HEK293T (cell line): Measurements from ENCODE around the gene CDH6.

Experiments
- CTCF ChIA-PET: fragments of 350-600 bp; formaldehyde crosslinking; extraction: SDS; loops from one replicate; lab custom pipeline; 2021; ENCODE audit warnings: antibody characterized with exemption, inconsistent platforms; lab: Yijun Ruan, JAX
- POLR2A ChIA-PET: fragments of 350-600 bp; formaldehyde crosslinking; extraction: SDS; loops from one replicate; lab custom pipeline; 2020; ENCODE audit warnings: antibody characterized with exemption, inconsistent platforms; lab: Yijun Ruan, JAX
- DNase-seq: peaks from one replicate; pipeline ENCODE4 v3.0.0; 2012; ENCODE audit warnings: mixed read lengths; ENCODE audit errors: extremely low spot score
- BHLHE40 ChIP-seq: fragments of 450-650 bp; IDR thresholded peaks from 2 replicates; pipeline ENCODE4 v1.6.1; 2016; ENCODE audit warnings: mild to moderate bottlenecking, moderate library complexity, borderline replicate concordance
- CTBP1 ChIP-seq: fragments of 450-650 bp; IDR thresholded peaks from 2 replicates; pipeline ENCODE4 v1.6.1; 2016; ENCODE audit warnings: borderline replicate concordance
- ELF4 ChIP-seq: fragments of 450-650 bp; IDR thresholded peaks from 2 replicates; pipeline ENCODE4 v1.6.1; 2017; ENCODE audit warnings: antibody characterized with exemption
- FOXA1 ChIP-seq: fragments of 450-650 bp; IDR thresholded peaks from 2 replicates; pipeline ENCODE4 v1.6.1; 2016; ENCODE audit warnings: mild to moderate bottlenecking
- FOXK2 ChIP-seq: fragments of 450-650 bp; IDR thresholded peaks from 2 replicates; pipeline ENCODE4 v1.6.1; 2016; ENCODE audit warnings: mild to moderate bottlenecking
- FOXM1 ChIP-seq: fragments of 450-650 bp; IDR thresholded peaks from 2 replicates; pipeline ENCODE4 v1.6.1; 2017; ENCODE audit warnings: mild to moderate bottlenecking, borderline replicate concordance
- HDGF ChIP-seq: fragments of 450-650 bp; IDR thresholded peaks from 2 replicates; pipeline ENCODE4 v1.6.1; 2017; ENCODE audit warnings: antibody characterized with exemption, borderline replicate concordance
- L3MBTL2 ChIP-seq: fragments of 450-650 bp; conservative IDR thresholded peaks from 2 replicates; pipeline ENCODE4 v1.6.1; 2016; ENCODE audit warnings: mild to moderate bottlenecking
- LEF1 ChIP-seq: fragments of 450-650 bp; IDR thresholded peaks from 2 replicates; pipeline ENCODE4 v1.6.1; 2017; ENCODE audit warnings: mild to moderate bottlenecking, borderline replicate concordance
- NFRKB ChIP-seq: fragments of 450-650 bp; IDR thresholded peaks from 2 replicates; pipeline ENCODE4 v1.6.1; 2016; ENCODE audit warnings: mild to moderate bottlenecking, moderate library complexity
- SP1 ChIP-seq: fragments of 450-650 bp; IDR thresholded peaks from 2 replicates; pipeline ENCODE4 v1.6.1; 2017
- SUZ12 ChIP-seq: fragments of 450-650 bp; IDR thresholded peaks from 2 replicates; pipeline ENCODE4 v1.6.1; 2016; ENCODE audit warnings: mild to moderate bottlenecking
- TARDBP ChIP-seq: fragments of 450-650 bp; IDR thresholded peaks from 2 replicates; pipeline ENCODE4 v1.6.1; 2016
- ZNF384 ChIP-seq: fragments of 450-650 bp; IDR thresholded peaks from 2 replicates; pipeline ENCODE4 v1.6.1; 2016
- TF ChIP-seq, protein P1 (sequence below): fragments of 450-650 bp; IDR thresholded peaks from 2 replicates; pipeline ENCODE4 v1.6.1; 2016

CDH6 gene

DNA sequence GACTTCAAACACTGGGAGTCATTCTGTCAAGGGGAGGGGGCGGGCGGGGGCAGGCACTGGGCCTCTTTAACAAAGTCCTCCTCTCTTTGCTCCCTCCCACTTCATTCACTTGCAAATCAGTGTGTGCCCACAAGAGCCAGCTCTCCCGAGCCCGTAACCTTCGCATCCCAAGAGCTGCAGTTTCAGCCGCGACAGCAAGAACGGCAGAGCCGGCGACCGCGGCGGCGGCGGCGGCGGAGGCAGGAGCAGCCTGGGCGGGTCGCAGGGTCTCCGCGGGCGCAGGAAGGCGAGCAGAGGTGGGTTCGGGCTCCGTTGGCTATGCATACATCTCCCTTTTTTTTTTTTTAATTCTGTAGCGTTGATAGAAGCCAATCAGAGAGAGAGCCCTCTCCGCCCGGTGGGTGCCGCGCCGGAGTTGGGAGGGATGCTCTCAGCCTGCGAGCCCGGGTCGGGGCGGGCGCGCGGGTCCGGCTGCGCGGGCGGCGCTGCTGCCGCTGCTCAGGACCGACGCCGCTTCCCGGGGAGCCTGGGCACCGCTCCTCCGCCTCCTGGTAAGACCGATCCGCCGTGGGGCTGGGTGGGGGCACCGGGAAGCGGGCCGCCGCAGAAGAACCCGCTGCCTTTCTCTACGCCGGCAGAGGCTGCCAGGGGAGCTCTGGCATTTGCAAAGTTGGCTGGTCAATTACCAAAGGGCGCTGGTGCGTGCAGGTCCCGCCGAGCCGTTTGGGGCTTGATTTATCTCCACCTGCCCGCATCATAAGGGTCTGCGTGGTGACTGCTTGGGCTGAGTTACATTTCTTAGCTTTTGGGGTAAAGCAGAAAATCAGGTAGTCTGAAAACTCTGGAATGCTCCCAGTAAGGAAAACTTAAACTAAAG lies at the start of gene CDH6:
CDH6 (plus strand) TSS at position 96 of the 877 bp plus-strand sequence. CDS start 73,788 bp downstream, outside the sequence.
- DNase-seq = peak; percentile 33
- no peak for TF ChIP-seq LEF1
- no peak for TF ChIP-seq TARDBP
- no peak for TF ChIP-seq CTBP1
- TF ChIP-seq, protein P1, sequence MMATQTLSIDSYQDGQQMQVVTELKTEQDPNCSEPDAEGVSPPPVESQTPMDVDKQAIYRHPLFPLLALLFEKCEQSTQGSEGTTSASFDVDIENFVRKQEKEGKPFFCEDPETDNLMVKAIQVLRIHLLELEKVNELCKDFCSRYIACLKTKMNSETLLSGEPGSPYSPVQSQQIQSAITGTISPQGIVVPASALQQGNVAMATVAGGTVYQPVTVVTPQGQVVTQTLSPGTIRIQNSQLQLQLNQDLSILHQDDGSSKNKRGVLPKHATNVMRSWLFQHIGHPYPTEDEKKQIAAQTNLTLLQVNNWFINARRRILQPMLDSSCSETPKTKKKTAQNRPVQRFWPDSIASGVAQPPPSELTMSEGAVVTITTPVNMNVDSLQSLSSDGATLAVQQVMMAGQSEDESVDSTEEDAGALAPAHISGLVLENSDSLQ = no peak
- TF ChIP-seq FOXK2 = no peak
- ChIA-PET CTCF (no interaction called here), POLR2A (no interaction called here)

DNA sequence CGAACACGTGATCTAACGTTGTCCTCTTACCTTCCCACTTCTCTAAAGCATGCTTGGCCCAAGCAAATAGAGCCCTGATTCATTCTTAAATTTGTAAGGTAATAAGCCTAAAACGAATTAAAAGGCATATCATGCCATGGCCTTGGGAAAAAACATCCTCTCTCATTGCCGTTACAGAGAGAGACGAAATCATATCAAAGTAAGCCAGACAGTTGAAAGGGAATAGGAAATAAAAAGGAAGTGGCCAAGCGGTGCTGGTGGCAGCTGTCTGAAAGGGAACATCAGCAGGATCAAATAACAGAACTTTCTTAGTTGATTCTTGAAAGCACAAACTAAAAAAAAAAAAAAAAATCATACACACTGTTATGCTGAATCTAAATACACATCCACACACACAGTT lies 49.1 kb upstream of the CDH6 start:
- POLR2A ChIA-PET = no interaction called here
- CTCF ChIA-PET = no interaction called here
- TF ChIP-seq SP1 (no peak), TARDBP (no peak), FOXA1 (no peak), LEF1 (no peak), ELF4 (no peak), CTBP1 (no peak)
- TF ChIP-seq, protein P1 = no peak

DNA sequence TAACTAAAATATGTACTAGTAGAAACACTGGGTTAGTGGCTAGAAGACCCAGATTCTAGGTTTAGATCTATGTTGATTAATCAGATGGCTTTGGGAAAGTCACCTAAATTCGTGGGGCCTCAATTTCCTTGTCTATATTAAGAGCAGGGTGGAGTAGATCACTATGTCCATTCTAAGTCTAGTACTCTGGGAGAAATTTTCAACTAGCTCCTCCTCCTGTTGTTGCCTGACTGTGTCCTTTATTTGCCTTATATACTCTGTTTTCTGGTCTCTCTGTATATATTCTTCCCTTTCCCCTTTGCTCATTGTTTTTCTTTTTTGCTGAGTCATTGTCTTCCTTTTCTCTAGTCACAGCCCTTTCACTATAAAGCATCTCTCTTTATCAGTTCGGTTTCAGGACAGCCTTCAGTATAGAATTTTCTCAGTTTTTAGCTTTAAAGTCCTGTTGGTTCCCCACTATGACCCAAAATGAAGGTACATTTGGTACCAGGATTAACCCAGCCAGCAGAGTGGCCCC lies 44.5 kb upstream of the CDH6 start:
- CTCF ChIA-PET = no interaction called here
- TF ChIP-seq HDGF (no peak), LEF1 (no peak), L3MBTL2 (no peak), TARDBP (no peak), SP1 (no peak), BHLHE40 (no peak), CTBP1 (no peak), SUZ12 (no peak), FOXM1 (no peak), NFRKB (no peak)
- POLR2A ChIA-PET = no interaction called here
- DNase-seq = no peak

More for the DNA sequence above, 49.1 kb upstream of the CDH6 start:
- DNase-seq = no peak

DNA sequence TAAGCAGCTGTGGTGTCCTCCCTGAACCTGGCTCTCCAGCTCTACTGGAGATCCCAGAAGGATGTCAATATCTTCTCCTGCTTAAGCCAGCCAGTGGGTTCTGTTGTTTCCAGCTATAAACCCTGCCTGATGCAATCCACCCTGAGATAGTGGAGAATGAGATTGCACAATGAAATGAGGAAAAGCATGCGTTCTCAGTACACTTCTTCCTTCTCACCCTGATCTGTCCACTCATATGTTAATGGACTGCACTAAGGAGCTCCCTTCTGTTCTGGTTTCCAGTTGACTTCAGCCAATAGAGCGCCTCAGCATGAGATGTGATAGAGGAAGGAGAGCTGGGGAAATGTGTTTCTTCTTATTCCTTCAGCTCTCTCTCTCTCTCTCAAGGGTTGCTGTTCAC lies 40.0 kb upstream of the CDH6 start:
- TF ChIP-seq TARDBP (no peak), NFRKB (no peak), CTBP1 (no peak), ZNF384 (no peak)
- POLR2A ChIA-PET = no interaction called here
- CTCF ChIA-PET = no interaction called here
- no peak for DNase-seq

DNA sequence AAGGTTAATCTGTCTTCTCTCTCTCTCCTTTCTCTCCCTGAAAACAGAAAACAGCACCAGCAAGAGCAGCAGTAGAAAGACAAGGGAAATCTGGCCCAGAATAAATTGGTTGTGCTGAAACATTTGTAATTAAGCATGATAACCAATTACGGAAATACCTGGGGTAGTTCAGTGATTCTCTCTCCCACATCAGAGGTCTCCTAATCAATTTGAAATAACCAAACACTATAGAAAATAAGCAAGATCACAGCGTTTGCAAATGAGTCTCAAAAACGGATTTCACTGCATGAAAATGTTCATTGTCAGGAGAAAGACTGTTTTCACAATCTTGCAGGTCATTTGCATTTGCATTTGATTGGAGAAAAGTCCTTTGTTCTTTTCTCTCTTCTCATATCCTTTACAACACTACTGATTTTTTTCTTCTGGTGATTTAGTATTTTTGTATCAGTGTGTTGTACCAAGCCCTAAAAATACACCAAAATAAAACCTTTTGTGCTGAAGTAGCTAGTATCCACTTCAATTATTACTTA lies 36.8 kb upstream of the CDH6 start:
- ChIA-PET CTCF (no interaction called here), POLR2A (no interaction called here)
- TF ChIP-seq FOXA1 = no peak
- TF ChIP-seq TARDBP = no peak
- no peak for TF ChIP-seq NFRKB
- no peak for TF ChIP-seq CTBP1
- no peak for TF ChIP-seq ZNF384
- TF ChIP-seq HDGF = no peak
- TF ChIP-seq FOXM1 = no peak
- no peak for TF ChIP-seq BHLHE40
- no peak for DNase-seq

DNA sequence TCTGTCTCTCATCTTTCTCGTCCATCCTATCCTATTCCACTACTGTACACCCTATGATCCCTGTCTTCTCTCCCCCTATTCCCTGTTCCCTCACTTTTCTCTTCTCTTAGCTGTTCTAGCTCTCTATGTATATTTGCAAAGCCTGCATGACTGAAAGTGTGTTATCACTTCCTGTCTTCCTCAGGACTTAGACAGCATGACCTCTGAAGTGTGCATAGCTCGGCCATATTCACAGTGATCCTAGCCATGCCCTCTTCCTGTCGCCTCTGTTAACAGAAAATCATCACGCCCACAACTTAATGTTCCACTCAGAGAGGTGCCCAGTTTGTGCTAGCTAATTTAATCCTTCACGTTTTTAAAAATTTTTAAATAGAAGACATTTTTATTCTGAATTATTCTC lies 35.8 kb upstream of the CDH6 start:
- DNase-seq = no peak
- POLR2A ChIA-PET = no interaction called here
- CTCF ChIA-PET = no interaction called here
- no peak for TF ChIP-seq NFRKB
- no peak for TF ChIP-seq SUZ12
- no peak for TF ChIP-seq CTBP1
- TF ChIP-seq L3MBTL2 = no peak
- no peak for TF ChIP-seq LEF1
- no peak for TF ChIP-seq BHLHE40
- TF ChIP-seq SP1 = no peak
- TF ChIP-seq HDGF = no peak
- TF ChIP-seq ZNF384 = no peak
- no peak for TF ChIP-seq FOXM1
- TF ChIP-seq FOXA1 = no peak
- TF ChIP-seq, protein P1 = no peak
- TF ChIP-seq FOXK2 = no peak
